ENCODE measurements around the gene SUSD1.
"Not testable (repeated sequence)": the region's sequence is repeated elsewhere in the genome, so short reads cannot be mapped to it uniquely, and the experiment has no call there.

The SUSD1 gene

GRCh38 chr9:112174965-112175795 lies at the start of gene SUSD1:
TSS of gene SUSD1 (minus strand) at chr9:112175297. CDS start at chr9:112175235, 62 bp downstream.
- peak; percentile 27 for DNase-seq

- DNase-seq: no peak
Measured at GRCh38 chr9:112224401-112225289, 49.5 kb upstream of the SUSD1 start.

- DNase-seq: no peak
Measured at GRCh38 chr9:112218908-112219307, 43.8 kb upstream of the SUSD1 start.

DNA sequence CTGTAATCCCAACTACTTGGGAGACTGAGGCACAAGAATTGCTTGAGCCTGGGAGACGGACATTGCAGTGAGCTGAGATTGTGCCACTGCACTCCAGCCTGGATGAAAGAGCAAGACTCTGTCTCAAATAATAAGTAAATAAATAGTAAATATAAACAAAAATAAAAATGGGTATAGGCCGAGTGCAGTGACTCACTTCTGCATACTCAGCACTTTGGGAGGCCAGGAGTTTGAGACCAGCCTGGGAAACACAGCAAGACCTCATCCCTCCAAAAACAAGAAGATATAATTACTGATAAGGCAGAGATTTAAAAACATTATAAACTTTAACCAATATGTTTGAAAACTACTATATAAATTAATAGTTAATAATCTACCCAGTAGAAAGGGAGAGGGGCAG lies 37.8 kb upstream of the SUSD1 start:
- DNase-seq: no peak

DNA sequence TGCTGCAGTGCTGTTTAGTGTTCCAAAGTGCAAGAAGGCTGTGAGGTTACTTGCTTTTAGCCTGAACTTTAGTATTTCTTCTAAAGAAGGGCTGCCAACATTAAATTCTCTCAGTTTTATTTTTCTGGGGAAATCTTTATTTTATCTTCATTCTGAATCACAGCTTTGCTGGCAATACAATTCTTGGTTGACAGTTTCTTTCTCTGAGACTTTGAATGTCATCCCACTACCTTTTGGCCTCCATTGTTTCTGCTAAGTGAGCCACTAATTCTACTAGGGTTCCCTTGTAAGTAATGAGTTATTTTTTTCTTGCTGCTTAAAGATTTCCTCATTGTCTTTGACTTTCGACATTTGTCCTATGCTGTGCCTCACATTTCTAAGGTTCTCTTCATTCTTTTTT lies 32.4 kb upstream of the SUSD1 start:
- DNase-seq: no peak

GRCh38 chr9:112203536-112203935 lies 28.4 kb upstream of the SUSD1 start:
- DNase-seq: no peak

GRCh38 chr9:112200711-112201110 lies 25.6 kb upstream of the SUSD1 start:
- no peak for DNase-seq

- no peak for DNase-seq
Measured at GRCh38 chr9:112198646-112199045, 23.5 kb upstream of the SUSD1 start.

GRCh38 chr9:112194969-112195431 lies 19.9 kb upstream of the SUSD1 start:
- no peak for DNase-seq

GRCh38 chr9:112193572-112194288 lies 18.6 kb upstream of the SUSD1 start:
- no peak for DNase-seq

DNA sequence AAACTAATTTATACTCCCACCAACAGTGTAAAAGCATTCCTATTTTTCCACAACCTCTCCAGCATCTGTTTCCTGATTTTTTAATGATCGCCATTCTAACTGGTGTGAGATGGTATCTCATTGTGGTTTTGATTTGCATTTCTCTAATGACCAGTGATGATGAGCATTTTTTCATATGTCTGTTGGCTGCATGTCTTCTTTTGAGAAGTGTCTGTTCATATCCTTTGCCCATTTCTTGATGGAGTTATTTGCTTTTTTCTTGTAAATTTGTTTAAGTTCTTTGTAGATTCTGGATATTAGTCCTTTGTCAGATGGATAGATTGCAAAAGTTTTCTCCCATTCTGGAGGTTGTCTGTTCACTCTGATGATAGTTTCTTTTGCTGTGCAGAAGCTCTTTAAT lies 15.2 kb upstream of the SUSD1 start:
- not testable (repeated sequence) for DNase-seq

DNA sequence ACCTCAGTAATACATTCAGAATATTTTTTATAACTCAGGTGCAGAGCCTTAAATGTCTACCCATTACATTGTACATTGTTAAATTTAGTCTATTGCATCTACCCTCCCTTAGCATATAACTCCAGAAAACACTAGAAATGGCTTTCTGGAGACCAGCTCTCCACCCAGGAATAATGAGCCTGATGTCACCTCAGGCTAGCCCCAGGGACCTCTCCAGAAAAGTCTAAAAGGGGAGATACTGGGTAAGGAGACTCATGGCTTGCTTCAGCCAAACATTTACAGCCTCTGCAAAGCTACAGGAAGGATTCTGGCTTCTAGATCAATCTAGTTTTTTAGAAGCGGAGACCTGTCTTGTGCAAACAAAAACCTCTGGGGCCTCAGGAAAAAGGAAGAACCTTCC lies 13.8 kb upstream of the SUSD1 start:
- no peak for DNase-seq

DNA sequence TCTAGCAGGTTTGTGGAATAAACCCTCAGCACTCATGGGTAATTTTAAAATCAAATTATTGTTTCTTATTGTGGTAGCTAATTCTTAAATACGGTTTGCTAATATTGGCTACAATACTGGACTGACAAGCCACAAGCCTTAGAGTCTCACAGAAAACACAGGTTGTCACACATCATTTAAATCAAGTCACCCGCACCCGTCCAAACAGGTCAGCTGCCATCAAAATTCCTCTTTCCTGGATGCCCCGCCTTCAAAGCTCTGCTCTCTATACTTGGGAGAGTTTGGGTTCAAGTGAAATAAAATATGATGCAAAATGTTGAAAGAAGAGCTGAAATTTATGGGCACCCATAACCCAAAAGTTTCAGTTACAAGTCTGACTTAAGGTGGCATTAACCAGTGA lies 12.3 kb upstream of the SUSD1 start:
- DNase-seq: no peak

DNA sequence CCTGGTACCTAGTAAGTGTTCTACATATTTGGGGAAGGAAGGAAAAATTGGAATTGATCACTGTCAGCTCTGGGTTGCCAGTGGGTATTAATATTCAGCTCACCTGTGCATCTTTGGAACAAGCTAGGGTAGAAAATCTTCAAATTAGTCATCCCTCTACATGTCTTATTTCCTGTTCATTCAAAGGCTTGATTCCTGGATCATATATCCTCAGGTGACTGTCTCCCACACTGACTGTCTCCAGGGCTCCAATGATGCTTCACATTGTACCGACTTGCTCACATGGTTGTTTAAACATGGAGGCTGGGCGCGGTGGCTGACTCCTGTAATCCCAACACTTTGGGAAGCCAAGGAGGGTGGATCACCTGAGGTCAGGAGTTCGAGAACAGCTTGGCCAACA lies 11.6 kb upstream of the SUSD1 start:
- no peak for DNase-seq

- no peak for DNase-seq
Measured at GRCh38 chr9:112184946-112185345, 9.8 kb upstream of the SUSD1 start.

- no peak for DNase-seq
Measured at GRCh38 chr9:112184221-112184620, 9.1 kb upstream of the SUSD1 start.

- peak; percentile 22 for DNase-seq
Measured at GRCh38 chr9:112180387-112180881, 5.3 kb upstream of the SUSD1 start.

DNA sequence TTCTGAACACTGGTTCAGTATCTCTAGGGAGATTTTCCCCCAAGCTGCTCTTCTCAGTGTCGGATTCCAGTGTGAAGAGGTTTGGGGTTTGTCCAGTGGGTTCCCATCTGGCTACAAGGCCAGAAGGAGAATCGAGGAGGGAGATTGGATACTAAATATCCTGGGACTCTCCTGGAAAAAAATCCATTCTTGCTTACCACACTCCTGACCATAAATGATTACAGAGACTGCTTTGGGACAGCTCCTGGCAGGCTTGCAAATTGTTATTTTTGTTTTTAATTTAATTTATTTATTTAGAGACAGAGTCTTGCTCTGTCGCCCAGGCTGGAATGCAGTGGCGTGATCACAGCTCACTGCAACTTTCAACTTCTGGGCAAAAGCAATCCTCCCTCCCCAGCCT lies 4.7 kb upstream of the SUSD1 start:
- DNase-seq: no peak

DNA sequence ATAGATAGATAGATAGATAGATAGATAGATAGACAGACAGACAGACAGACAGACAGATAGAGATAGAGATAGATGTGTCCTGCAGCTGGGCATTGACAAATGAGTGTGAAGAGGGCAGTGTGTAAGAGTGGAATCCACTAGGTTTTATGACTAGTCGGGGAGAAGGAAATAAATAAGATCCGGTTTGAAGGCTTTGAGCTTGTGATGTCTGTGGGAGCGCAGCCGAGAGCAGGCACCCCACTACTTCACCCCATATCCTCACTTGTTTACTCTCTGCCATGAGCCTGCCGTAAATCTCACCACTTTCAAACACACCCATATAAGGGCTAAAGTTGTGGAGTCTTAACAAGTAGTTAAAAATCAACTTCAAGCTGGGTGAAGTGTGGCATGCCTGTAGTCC lies 1.4 kb upstream of the SUSD1 start:
- DNase-seq: no peak

DNA sequence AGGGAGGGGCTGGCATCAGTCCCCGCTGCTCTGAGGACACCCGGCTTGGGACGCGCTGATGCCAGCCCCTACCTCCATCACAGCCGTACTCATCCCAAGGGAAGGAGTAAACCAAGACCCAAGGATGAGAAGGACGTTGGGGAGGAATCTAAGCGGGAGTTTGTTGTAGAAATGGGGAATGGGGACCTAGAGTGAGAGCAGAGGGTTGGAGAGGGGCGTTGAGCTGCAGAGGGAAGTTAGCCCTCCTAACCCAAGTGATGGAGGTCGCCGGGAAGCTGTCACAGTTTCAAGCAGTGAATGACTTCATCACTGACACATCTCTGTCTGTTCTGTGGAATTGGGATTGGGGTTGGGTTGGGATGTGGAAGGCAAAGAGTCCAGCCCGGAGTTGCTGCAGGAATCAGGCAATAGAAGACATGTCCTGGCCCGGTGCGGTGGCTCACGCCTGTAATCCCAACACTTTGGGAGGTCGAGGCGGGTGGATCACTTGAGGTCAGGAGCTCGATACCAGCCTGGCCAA lies 759 bp upstream of the SUSD1 start:
- no peak for DNase-seq

DNA sequence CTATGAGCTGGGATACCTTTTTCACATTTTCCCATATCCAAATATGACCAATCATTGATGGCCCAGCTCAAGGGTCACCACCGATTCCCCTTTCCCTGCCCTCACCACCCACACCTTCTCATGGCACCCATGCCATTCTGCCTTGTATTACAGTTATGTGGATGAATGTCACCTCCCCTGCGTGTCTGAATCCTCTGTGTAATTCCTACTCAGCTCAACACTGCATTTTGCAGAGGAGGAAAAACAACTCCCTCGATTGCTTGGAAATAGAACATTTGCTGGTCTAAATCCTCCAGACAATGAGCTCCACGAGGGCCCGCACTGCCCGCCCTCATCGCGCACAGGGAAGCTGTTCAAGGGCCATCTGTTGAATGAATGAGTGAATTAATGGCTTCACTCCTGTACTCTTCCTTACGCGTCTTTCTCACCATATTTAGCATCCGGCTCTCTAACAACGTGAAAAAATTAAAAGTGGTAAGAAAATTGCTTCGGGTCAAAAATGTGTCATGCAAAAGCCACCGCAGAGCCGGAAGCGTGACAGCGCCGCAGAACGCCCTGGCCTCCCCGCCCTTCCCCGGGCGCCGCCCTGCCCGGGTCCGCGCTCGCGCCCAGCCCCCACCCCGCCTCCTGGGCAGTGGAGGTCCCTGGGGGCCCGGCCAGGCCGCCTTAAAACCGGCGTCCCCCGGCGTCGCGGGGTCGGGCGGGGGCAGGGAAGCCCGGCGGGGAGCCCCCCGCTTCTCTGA lies 704 bp downstream of the SUSD1 start:
- DNase-seq: peak; percentile 64

All from stimulated activated CD4-positive, alpha-beta T cell treated with anti-CD3 and anti-CD28 coated beads, Interleukin-12 subunit alpha, Interleukin-12 subunit beta, amount 100 ng/mL, for 4 hours (primary cell).